H1 (cell line): ENCODE measurements around the gene SOX6. TPM values are rescaled to one million over a fixed set of nuclear protein-coding genes. Genes with fewer than 3 reads are reported as not detected.

Experiments
- CTCF ChIA-PET: fragments of 300-600 bp; sonication (Branson Sonifier 250); formaldehyde crosslinking; loops from one replicate; lab custom pipeline; 2021; ENCODE audit not compliant: partially characterized antibody; lab: Charles Lee
- POLR2A ChIA-PET: fragments of 300-600 bp; sonication (Branson Sonifier 250); formaldehyde crosslinking; loops from one replicate; lab custom pipeline; 2021; ENCODE audit warnings: inconsistent platforms; ENCODE audit not compliant: partially characterized antibody; lab: Charles Lee
- DNase-seq, 2 experiments: peaks; one replicate each; pipeline versions ENCODE4 v3.0.0 to v3.0.0-alpha.2; 2010 to 2022; ENCODE audit warnings: low spot score in 2 of 2, low read depth in 1 of 2, mixed read lengths in 1 of 2
- FAIRE-seq: peaks from 2 replicates; lab custom pipeline; 2011; peaks lifted over from hg19 to GRCh38; lab: Jason Lieb, UNC
- H2AFZ ChIP-seq: 2 replicates; pipeline ENCODE4 v1.8.1; 2012; ENCODE audit warnings: low read length, inconsistent platforms
- H2AK5ac ChIP-seq: 2 replicates; pipeline ENCODE4 v1.6.1; 2013; ENCODE audit warnings: low read depth, low read length
- H2BK120ac ChIP-seq: replicated peaks from 2 replicates; pipeline ENCODE3; 2013; ENCODE audit warnings: low read depth, low read length, inconsistent platforms
- H2BK12ac ChIP-seq: 2 replicates; pipeline ENCODE4 v1.6.1; 2013; ENCODE audit warnings: low read depth, low read length
- H2BK15ac ChIP-seq: 2 replicates; pipeline ENCODE4 v1.6.1; 2013; ENCODE audit warnings: low read length
- H2BK20ac ChIP-seq: 2 replicates; pipeline ENCODE4 v1.6.1; 2013; ENCODE audit warnings: low read length
- H2BK5ac ChIP-seq: 2 replicates; pipeline ENCODE4 v1.6.1; 2013; ENCODE audit warnings: low read depth, low read length
- H3K14ac ChIP-seq: 2 replicates; pipeline ENCODE4 v1.6.1; 2013; ENCODE audit warnings: inconsistent platforms; ENCODE audit not compliant: insufficient read length
- H3K18ac ChIP-seq: 2 replicates; pipeline ENCODE4 v1.6.1; 2013; ENCODE audit warnings: low read length; ENCODE audit errors: extremely low read depth
- H3K23ac ChIP-seq: 2 replicates; pipeline ENCODE4 v1.6.1; 2013; ENCODE audit warnings: inconsistent platforms; ENCODE audit not compliant: insufficient read length
- H3K23me2 ChIP-seq: 2 replicates; pipeline ENCODE4 v1.6.1; 2013; ENCODE audit warnings: low read depth, low read length
- H3K27ac ChIP-seq: 2 replicates; pipeline ENCODE4 v1.6.1; 2011; ENCODE audit warnings: low read depth, low read length, inconsistent platforms
- H3K27me3 ChIP-seq, 4 experiments: replicated peaks in 1 of 4; 1 replicate in 1 of 4; 2 replicates in 3 of 4; pipeline versions ENCODE4 v1.6.1 to v1.8.1; 2011 to 2013; ENCODE audit warnings: low read length in 3 of 4, mild to moderate bottlenecking in 3 of 4, inconsistent platforms in 2 of 4, mixed read lengths in 2 of 4, moderate library complexity in 1 of 4; ENCODE audit not compliant: control insufficient read depth in 3 of 4, insufficient read depth in 3 of 4; ENCODE audit errors: extremely low read depth in 1 of 4
- H3K36me3 ChIP-seq, 4 experiments: 2 replicates each; pipeline versions ENCODE4 v1.6.1 to v1.8.1; 2011 to 2013; ENCODE audit warnings: mild to moderate bottlenecking in 4 of 4, low read length in 3 of 4, moderate library complexity in 2 of 4, control low read depth in 1 of 4, inconsistent platforms in 1 of 4; ENCODE audit not compliant: insufficient read depth in 4 of 4, control insufficient read depth in 2 of 4
- H3K4ac ChIP-seq: replicated peaks from 2 replicates; pipeline ENCODE3; 2013; ENCODE audit warnings: low read length, low read depth, mixed read lengths, inconsistent platforms; ENCODE audit not compliant: insufficient read length
- H3K4me1 ChIP-seq, 4 experiments: replicated peaks in 1 of 4; 1 replicate in 1 of 4; 2 replicates in 3 of 4; pipeline versions ENCODE4 v1.6.1 to v1.8.1; 2011 to 2013; ENCODE audit warnings: low read length in 3 of 4, inconsistent platforms in 2 of 4, mixed read lengths in 1 of 4; ENCODE audit not compliant: insufficient read depth in 4 of 4, control insufficient read depth in 3 of 4
- H3K4me2 ChIP-seq, 2 experiments: 2 replicates each; pipeline versions ENCODE4 v1.6.1 to v1.8.1; 2011 to 2013; ENCODE audit warnings: low read depth in 2 of 2, low read length in 2 of 2, control low read depth in 1 of 2, inconsistent platforms in 1 of 2, mild to moderate bottlenecking in 1 of 2; ENCODE audit not compliant: insufficient read depth in 1 of 2
- H3K4me3 ChIP-seq, 4 experiments: fragments of 200-600, 300-600 bp in 1 of 4; sonication (generic), shearing (Covaris generic), sonication (Bioruptor Twin) in 1 of 4; 2 replicates each; pipeline versions ENCODE4 v1.5.1 to v1.8.1; 2011 to 2016; ENCODE audit warnings: low read length in 4 of 4, low read depth in 3 of 4, control low read depth in 2 of 4, inconsistent platforms in 2 of 4, mild to moderate bottlenecking in 2 of 4, mixed read lengths in 1 of 4, moderate library complexity in 1 of 4; ENCODE audit not compliant: insufficient read depth in 2 of 4; ENCODE audit errors: extremely low read depth in 1 of 4
- H3K56ac ChIP-seq: replicated peaks from 2 replicates; pipeline ENCODE3; 2013; ENCODE audit warnings: low read depth, mild to moderate bottlenecking, mixed read lengths, low read length, inconsistent platforms; ENCODE audit not compliant: insufficient read length
- H3K79me1 ChIP-seq: 2 replicates; pipeline ENCODE4 v1.6.1; 2013; ENCODE audit warnings: low read depth, low read length, control low read depth
- H3K79me2 ChIP-seq, 2 experiments: 2 replicates each; pipeline versions ENCODE4 v1.6.1 to v1.8.1; 2012 to 2013; ENCODE audit warnings: low read length in 2 of 2, mild to moderate bottlenecking in 2 of 2, inconsistent platforms in 1 of 2; ENCODE audit not compliant: insufficient read depth in 2 of 2, control insufficient read depth in 1 of 2
- H3K9ac ChIP-seq, 4 experiments: replicated peaks in 1 of 4; 1 replicate in 1 of 4; 2 replicates in 3 of 4; pipeline versions ENCODE4 v1.6.1 to v1.8.1; 2011 to 2013; ENCODE audit warnings: low read depth in 3 of 4, low read length in 3 of 4, control low read depth in 2 of 4, mild to moderate bottlenecking in 2 of 4, moderate library complexity in 2 of 4, inconsistent platforms in 1 of 4; ENCODE audit errors: extremely low read depth in 1 of 4
- H3K9me3 ChIP-seq, 2 experiments: 2 replicates each; pipeline versions ENCODE4 v1.6.1 to v1.8.1; 2012 to 2013; ENCODE audit warnings: mild to moderate bottlenecking in 2 of 2, moderate library complexity in 2 of 2, control low read depth in 1 of 2, inconsistent platforms in 1 of 2, low read depth in 1 of 2, low read length in 1 of 2, mixed read lengths in 1 of 2; ENCODE audit not compliant: insufficient read depth in 2 of 2
- H4K20me1 ChIP-seq, 2 experiments: replicated peaks in 1 of 2; 2 replicates each; pipeline versions ENCODE3 to v1.8.1; 2011 to 2013; ENCODE audit warnings: inconsistent platforms in 2 of 2, low read length in 2 of 2, mild to moderate bottlenecking in 1 of 2; ENCODE audit not compliant: insufficient read depth in 2 of 2, control insufficient read depth in 1 of 2
- H4K5ac ChIP-seq: 2 replicates; pipeline ENCODE4 v1.6.1; 2013; ENCODE audit warnings: low read length, low read depth, mixed read lengths, inconsistent platforms; ENCODE audit not compliant: insufficient read length
- H4K8ac ChIP-seq: 2 replicates; pipeline ENCODE4 v1.8.0; 2013; ENCODE audit warnings: mild to moderate bottlenecking, moderate library complexity, low read length, inconsistent platforms; ENCODE audit not compliant: insufficient read depth; ENCODE audit errors: extremely low read depth
- H4K91ac ChIP-seq: replicated peaks from 2 replicates; pipeline ENCODE3; 2013; ENCODE audit warnings: low read length, mixed read lengths, inconsistent platforms; ENCODE audit not compliant: insufficient read length
- BRCA1 ChIP-seq: IDR thresholded peaks from 2 replicates; pipeline ENCODE4 v1.6.1; 2012; ENCODE audit warnings: low read depth, low read length, improper control_type of control experiment
- CHD1 ChIP-seq: IDR thresholded peaks from 2 replicates; pipeline ENCODE4 v1.6.1; 2012; ENCODE audit warnings: low read depth, low read length, improper control_type of control experiment
- JUN ChIP-seq: IDR thresholded peaks from 2 replicates; pipeline ENCODE4 v1.6.1; 2011; ENCODE audit warnings: low read depth, mild to moderate bottlenecking, improper control_type of control experiment, low read length
- POLR2A ChIP-seq, 2 experiments: IDR thresholded peaks; 1 replicate in 1 of 2; 2 replicates in 1 of 2; pipeline ENCODE4 v1.6.1; 2011; ENCODE audit warnings: low read depth in 2 of 2, low read length in 2 of 2, mild to moderate bottlenecking in 2 of 2; ENCODE audit errors: control extremely low read depth in 1 of 2
- RBBP5 ChIP-seq: IDR thresholded peaks from 2 replicates; pipeline ENCODE4 v1.7.1; 2012; ENCODE audit warnings: low read depth, mild to moderate bottlenecking, inconsistent platforms, low read length, moderate library complexity, borderline replicate concordance
- TBP ChIP-seq: IDR thresholded peaks from 2 replicates; pipeline ENCODE4 v1.6.1; 2011; ENCODE audit warnings: low read depth, low read length, improper control_type of control experiment
- WGBS, 2 experiments: shearing (Covaris generic) in 1 of 2; methylation state at CpG; one replicate each; pipeline versions ENCODE4 v1.1.6 to v1.1.7; 2013 to 2015; ENCODE audit warnings: low lambda C conversion rate in 2 of 2, mixed read lengths in 2 of 2, inconsistent platforms in 1 of 2, low coverage in 1 of 2, missing lambda C conversion rate in 1 of 2; ENCODE audit not compliant: insufficient replicate concordance in 2 of 2, insufficient coverage in 1 of 2, insufficient read length in 1 of 2; ENCODE audit errors: extremely low coverage in 1 of 2, missing lambda C conversion rate in 1 of 2; 5-methylcytosine and 5-hydroxymethylcytosine counted together
- polyA plus RNA-seq, 7 experiments: library from polyadenylated mRNA; depleted of rRNA in 3 of 7; stranded (reverse) in 5 of 7; unstranded in 2 of 7; fragments of >200 nt in 5 of 7; fragments of 200-250 nt in 2 of 7; gene quantifications; 1 replicate in 5 of 7; 2 replicates in 1 of 7; 4 replicates in 1 of 7; pipeline versions ENCODE4 v1.2.1 to v1.2.3, GENCODE V29; 2011 to 2013; ENCODE audit warnings: missing spikeins in 2 of 7, mixed read lengths in 2 of 7
- total RNA-seq: library from RNA; stranded (reverse); fragmentation: NEBNext Ultra II Directional; extraction: Animal tissue kit (Norgen Biotek cat#: 25700); gene quantifications from 2 replicates; pipeline ENCODE4 v1.2.1, GENCODE V29; 2021

Gene SOX6
- total and polyA plus RNA-seq, 2 of the 8 experiments (the other 6 are each of a cell fraction or from before 2014, with no cell fraction given) = 0.09 TPM; not detected in 1

DNA sequence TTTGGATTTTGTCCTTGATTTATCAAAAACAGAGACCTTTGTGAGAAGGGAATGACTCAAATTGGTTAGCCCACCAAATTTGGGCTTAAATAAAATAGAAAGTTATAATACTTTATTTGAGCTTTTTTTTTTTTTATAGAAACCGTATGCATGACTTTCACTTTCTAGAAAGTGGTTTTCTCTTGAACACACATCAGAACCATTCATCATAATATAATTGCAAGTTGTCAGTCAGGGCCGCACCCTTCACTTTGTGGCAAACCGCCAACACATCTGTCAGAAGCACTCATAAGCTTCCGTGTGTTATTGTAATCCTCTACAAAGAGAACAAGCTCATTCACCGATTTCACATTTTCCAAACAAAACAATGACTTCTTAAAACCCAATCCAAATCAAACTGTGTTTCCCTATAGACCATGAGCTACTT is 76.1 kb downstream of the SOX6 start:
- WGBS, 2 experiments = 93% methylated on average over 5 of the region's 5 CpGs; no CpG with 5 or more reads in 1 of the 2 experiments
- H4K20me1 ChIP-seq = no peaks in the 10 kb centered on the region
- no peaks in the 10 kb centered on the region for H3K4me1 ChIP-seq
- no peak for DNase-seq
- H3K4ac ChIP-seq = no peak overlapping the region
- H2BK15ac ChIP-seq = no peak overlapping the region
- H3K14ac ChIP-seq = no peak overlapping the region
- no peak overlapping the region for H4K5ac ChIP-seq
- H2AFZ ChIP-seq = no peak overlapping the region
- no peak overlapping the region for H4K91ac ChIP-seq
- no peak overlapping the region for H2BK12ac ChIP-seq
- H3K79me1 ChIP-seq = no peaks in the 10 kb centered on the region
- no peak overlapping the region for H3K23ac ChIP-seq
- H3K4me3 ChIP-seq = no peak overlapping the region
- no peak overlapping the region for H2BK5ac ChIP-seq
- H3K79me2 ChIP-seq = no peaks in the 10 kb centered on the region
- H3K27ac ChIP-seq = no peak overlapping the region
- H3K36me3 ChIP-seq = no peaks in the 10 kb centered on the region
- H3K27me3 ChIP-seq = no peaks in the 10 kb centered on the region
- H3K18ac ChIP-seq = no peak overlapping the region
- no peak for FAIRE-seq
- POLR2A ChIA-PET = no interaction called here
- TF ChIP-seq CHD1 (no peak), POLR2A (IDR thresholded peaks at IDR 0.05; ENCODE audit: control extremely low read depth in 1 of 2, low read depth in 2 of 2, low read length in 2 of 2) (no peak), JUN (no peak), TBP (no peak), BRCA1 (no peak), RBBP5 (no peak)
- H2AK5ac ChIP-seq = no peak overlapping the region
- no peaks in the 10 kb centered on the region for H3K9me3 ChIP-seq
- no peak overlapping the region for H2BK120ac ChIP-seq
- no peaks in the 10 kb centered on the region for H3K23me2 ChIP-seq
- H3K4me2 ChIP-seq = no peak overlapping the region
- no peak overlapping the region for H4K8ac ChIP-seq
- no peak overlapping the region for H3K9ac ChIP-seq
- no peak overlapping the region for H2BK20ac ChIP-seq
- no peak overlapping the region for H3K56ac ChIP-seq
- CTCF ChIA-PET = no interaction called here
